MCF 10A (cell line): ENCODE results near the gene UGT2B10. TPM values are rescaled to one million over a fixed set of nuclear protein-coding genes. Genes with fewer than 3 reads are reported as not detected.
"Not testable (repeated sequence)": the region's sequence is repeated elsewhere in the genome, so short reads cannot be mapped to it uniquely, and the experiment has no call there.

Experiments used
- BruUV-seq: library from RNA; stranded (reverse); fragments of 400-500 nt; replicated peaks from 2 replicates; lab custom pipeline; 2021; lab: Mats Ljungman, UMichigan
- CTCF ChIA-PET: fragments of 300-600 bp; sonication (Branson Sonifier 250); formaldehyde crosslinking; extraction: SDS; loops from one replicate; lab custom pipeline; 2021; ENCODE audit warnings: antibody characterized with exemption, inconsistent platforms; lab: Yijun Ruan, JAX
- POLR2A ChIA-PET: fragments of 300-600, 350-650 bp; sonication (Branson Sonifier 250); formaldehyde crosslinking; extraction: SDS; loops from one replicate; lab custom pipeline; 2020; ENCODE audit warnings: antibody characterized with exemption, inconsistent platforms; lab: Yijun Ruan, JAX
- DNase-seq: peaks from one replicate; pipeline ENCODE4 v3.0.0-alpha.2; 2018; ENCODE audit not compliant: unreplicated experiment
- H3K27ac Mint-ChIP-seq: one replicate; pipeline ENCODE4 v1.8.0; 2022; ENCODE audit warnings: mild to moderate bottlenecking, low read depth, mixed read lengths; ENCODE audit not compliant: unreplicated experiment
- H3K27me3 Mint-ChIP-seq: one replicate; pipeline ENCODE4 v1.8.0; 2022; ENCODE audit warnings: mixed read lengths; ENCODE audit not compliant: insufficient read depth, unreplicated experiment
- H3K36me3 Mint-ChIP-seq: one replicate; pipeline ENCODE4 v1.8.0; 2022; ENCODE audit warnings: mild to moderate bottlenecking, moderate library complexity, mixed read lengths; ENCODE audit not compliant: insufficient read depth, unreplicated experiment
- H3K4me1 Mint-ChIP-seq: one replicate; pipeline ENCODE4 v1.8.0; 2022; ENCODE audit warnings: mixed read lengths; ENCODE audit not compliant: insufficient read depth, unreplicated experiment
- H3K4me3 Mint-ChIP-seq: one replicate; pipeline ENCODE4 v1.8.0; 2022; ENCODE audit warnings: mild to moderate bottlenecking, moderate library complexity, mixed read lengths; ENCODE audit not compliant: unreplicated experiment
- H3K9me3 Mint-ChIP-seq: one replicate; pipeline ENCODE4 v1.8.0; 2022; ENCODE audit warnings: mixed read lengths; ENCODE audit not compliant: unreplicated experiment
- intact Hi-C: fragments of 100-400 bp; cut with micrococcal nuclease; formaldehyde crosslinking; loops from 2 replicates; pipeline ENCODE4 v1.14.1; 2022
- total RNA-seq: library from RNA; stranded (reverse); gene quantifications from 2 replicates; pipeline ENCODE4 v1.2.3, GENCODE V29; 2022
- TF ChIP-seq, protein P1 (sequence below): fragments of 200-600 bp; IDR thresholded peaks from one replicate; pipeline ENCODE4 v1.8.0; 2022; ENCODE audit warnings: antibody characterized with exemption, mild to moderate bottlenecking; ENCODE audit not compliant: unreplicated experiment

UGT2B10 gene
- total RNA-seq, 1 experiment from 2014 or later, result not detected

DNA sequence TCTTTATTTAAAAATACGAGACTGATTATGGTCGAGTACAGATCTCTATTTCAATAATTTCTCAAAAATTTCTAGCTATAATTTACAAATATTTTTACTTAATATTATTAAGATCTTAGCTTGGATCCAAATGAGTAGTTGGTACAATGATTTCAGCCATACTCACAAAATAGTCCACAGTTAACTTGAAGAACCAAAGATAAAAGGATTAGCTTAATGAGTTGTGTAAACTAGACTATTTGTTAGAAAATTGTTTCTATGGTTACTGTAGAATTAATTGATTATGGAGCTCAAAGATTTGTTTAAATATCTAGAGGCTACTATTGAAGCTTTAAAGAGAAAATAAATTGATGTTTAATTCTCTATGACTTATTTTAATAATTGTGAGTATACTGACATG lies 1.6 kb downstream of the UGT2B10 start:
- Mint-ChIP-seq H3K9me3 (no peaks in the 10 kb centered on the region), H3K4me3 (no peak overlapping the region), H3K27ac (no peak overlapping the region), H3K4me1 (no peaks in the 10 kb centered on the region), H3K27me3 (no peaks in the 10 kb centered on the region), H3K36me3 (no peaks in the 10 kb centered on the region)
- BruUV-seq, result no TSS peak
- intact Hi-C loops, result no loop called here
- DNase-seq, result no peak
- ChIA-PET POLR2A (no interaction called here), CTCF (no interaction called here)
- TF ChIP-seq, protein P1, sequence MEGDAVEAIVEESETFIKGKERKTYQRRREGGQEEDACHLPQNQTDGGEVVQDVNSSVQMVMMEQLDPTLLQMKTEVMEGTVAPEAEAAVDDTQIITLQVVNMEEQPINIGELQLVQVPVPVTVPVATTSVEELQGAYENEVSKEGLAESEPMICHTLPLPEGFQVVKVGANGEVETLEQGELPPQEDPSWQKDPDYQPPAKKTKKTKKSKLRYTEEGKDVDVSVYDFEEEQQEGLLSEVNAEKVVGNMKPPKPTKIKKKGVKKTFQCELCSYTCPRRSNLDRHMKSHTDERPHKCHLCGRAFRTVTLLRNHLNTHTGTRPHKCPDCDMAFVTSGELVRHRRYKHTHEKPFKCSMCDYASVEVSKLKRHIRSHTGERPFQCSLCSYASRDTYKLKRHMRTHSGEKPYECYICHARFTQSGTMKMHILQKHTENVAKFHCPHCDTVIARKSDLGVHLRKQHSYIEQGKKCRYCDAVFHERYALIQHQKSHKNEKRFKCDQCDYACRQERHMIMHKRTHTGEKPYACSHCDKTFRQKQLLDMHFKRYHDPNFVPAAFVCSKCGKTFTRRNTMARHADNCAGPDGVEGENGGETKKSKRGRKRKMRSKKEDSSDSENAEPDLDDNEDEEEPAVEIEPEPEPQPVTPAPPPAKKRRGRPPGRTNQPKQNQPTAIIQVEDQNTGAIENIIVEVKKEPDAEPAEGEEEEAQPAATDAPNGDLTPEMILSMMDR, result no peak

DNA sequence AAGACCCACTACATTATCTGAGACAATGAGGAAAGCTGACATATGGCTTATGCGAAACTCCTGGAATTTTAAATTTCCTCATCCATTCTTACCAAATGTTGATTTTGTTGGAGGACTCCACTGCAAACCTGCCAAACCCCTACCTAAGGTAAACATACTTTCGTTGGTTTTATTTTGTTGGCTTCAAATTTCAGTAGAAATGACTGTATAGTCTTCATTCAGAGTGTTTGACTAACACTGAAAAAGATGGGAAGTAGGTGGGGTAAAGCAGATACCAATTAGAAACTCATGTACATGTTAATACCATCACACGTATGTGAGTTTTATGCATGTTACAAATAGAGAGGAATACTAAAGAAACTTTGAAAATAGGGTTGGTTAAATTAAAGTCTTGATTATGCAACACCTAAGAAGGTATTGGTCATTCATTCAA lies 2.3 kb downstream of the UGT2B10 start:
- H3K4me1 Mint-ChIP-seq, intact Hi-C loops, H3K9me3 Mint-ChIP-seq, H3K36me3 Mint-ChIP-seq, POLR2A ChIA-PET, H3K27me3 Mint-ChIP-seq, H3K4me3 Mint-ChIP-seq, BruUV-seq, H3K27ac Mint-ChIP-seq: not testable (repeated sequence)
- peak; percentile 0 for DNase-seq
- CTCF ChIA-PET, result interaction anchor here (0.7 kb wide), 1 partner anchor 549 kb away, joined by 3 read pairs; no protein-coding TSS in a partner anchor

DNA sequence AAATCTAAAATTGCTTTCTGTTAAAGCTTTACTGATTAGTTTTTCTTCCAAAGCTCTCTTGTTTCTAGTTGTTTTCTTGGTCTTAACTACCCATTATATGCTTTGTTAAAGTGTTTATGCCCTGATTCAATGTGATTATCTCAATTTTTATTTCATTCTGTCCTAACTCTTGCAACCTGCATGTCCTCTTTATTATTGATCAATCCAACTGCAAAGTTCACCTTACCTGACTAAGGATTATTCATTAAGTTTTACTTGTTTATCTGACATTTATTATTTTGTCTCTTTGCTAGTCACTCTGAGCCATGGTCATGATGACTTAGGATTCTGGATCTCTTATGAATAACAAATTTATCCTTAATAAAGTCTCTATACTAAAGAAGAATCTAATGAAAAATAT lies 15.8 kb downstream of the UGT2B10 start:
- ChIA-PET CTCF (no interaction called here), POLR2A (interaction anchor here (0.6 kb wide), 1 partner anchor 11 kb away, joined by 3 read pairs; no protein-coding TSS in a partner anchor)
- Mint-ChIP-seq H3K4me3 (no peak overlapping the region), H3K27me3 (no peaks in the 10 kb centered on the region), H3K4me1 (no peaks in the 10 kb centered on the region), H3K36me3 (no peaks in the 10 kb centered on the region), H3K9me3 (no peaks in the 10 kb centered on the region), H3K27ac (no peak overlapping the region)
- no TSS peak for BruUV-seq
- TF ChIP-seq, protein P1, result no peak
- intact Hi-C loops, result no loop called here
- DNase-seq, result no peak

DNA sequence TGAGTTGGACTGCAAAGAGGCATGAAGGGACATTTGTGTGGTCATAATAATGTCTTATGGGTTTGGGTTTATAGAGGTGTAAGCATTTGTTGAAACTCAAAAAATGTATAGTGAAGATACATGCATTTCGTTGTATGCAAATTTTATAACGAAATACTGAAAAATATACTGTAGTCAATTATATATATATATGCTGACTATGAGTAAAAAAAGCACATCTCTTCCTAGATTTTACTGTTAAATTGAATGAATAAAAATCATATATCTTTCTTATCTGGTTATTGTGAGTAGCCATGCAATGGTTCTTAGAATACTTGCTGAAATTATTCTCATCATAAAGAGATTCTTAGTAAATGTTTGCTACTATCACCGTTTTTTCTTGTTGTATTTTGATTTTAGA lies 34.5 kb downstream of the UGT2B10 start:
- Mint-ChIP-seq H3K4me3 (no peak overlapping the region), H3K27ac (no peak overlapping the region), H3K27me3 (no peaks in the 10 kb centered on the region), H3K9me3 (no peaks in the 10 kb centered on the region), H3K4me1 (no peaks in the 10 kb centered on the region), H3K36me3 (no peaks in the 10 kb centered on the region)
- POLR2A ChIA-PET, result no interaction called here
- DNase-seq, result no peak
- CTCF ChIA-PET, result no interaction called here
- TF ChIP-seq, protein P1, result no peak
- no TSS peak for BruUV-seq
- intact Hi-C loops, result no loop called here

DNA sequence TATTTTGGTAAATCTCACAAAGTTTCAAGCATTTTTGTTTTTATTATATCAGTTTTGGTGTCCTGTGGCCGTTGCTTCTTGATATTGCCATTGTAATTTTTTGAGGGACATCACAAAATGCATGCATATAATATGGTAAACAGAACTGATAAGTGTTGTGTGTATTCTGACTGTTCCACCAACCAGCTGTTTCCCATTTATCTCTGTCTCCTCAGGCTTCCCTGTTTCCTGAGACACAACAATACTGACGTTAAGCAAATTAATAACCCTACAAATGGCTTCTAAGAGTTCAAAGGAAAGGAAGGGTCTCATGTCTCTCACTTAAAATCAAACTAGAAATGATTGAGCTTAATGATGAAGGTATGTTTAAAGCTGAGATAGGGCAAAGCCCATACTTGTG lies 40.0 kb downstream of the UGT2B10 start:
- no peaks in the 10 kb centered on the region for H3K27me3 Mint-ChIP-seq
- CTCF ChIA-PET, result interaction anchor here (1.1 kb wide), 1 partner anchor 9 kb away, joined by 5 read pairs; no protein-coding TSS in a partner anchor
- TF ChIP-seq, protein P1, result no peak

More for the DNA sequence above, 40.0 kb downstream of the UGT2B10 start:
- DNase-seq, result no peak
- no TSS peak for BruUV-seq
- H3K9me3 Mint-ChIP-seq, result no peaks in the 10 kb centered on the region
- H3K36me3 Mint-ChIP-seq, result no peaks in the 10 kb centered on the region
- POLR2A ChIA-PET, result interaction anchor here (0.6 kb wide), 1 partner anchor 865 kb away, joined by 4 read pairs; no protein-coding TSS in a partner anchor
- intact Hi-C loops, result no loop called here
- no peak overlapping the region for H3K4me3 Mint-ChIP-seq
- no peaks in the 10 kb centered on the region for H3K4me1 Mint-ChIP-seq
- no peak overlapping the region for H3K27ac Mint-ChIP-seq
